HepG2 (cell line): Measurements from ENCODE around the gene FBLIM1. TPM values are rescaled to one million over a fixed set of nuclear protein-coding genes. Genes with fewer than 3 reads are reported as not detected.

ENCODE experiments used
- ARNT ChIP-seq: fragments of 450-650 bp; IDR thresholded peaks from 2 replicates; pipeline ENCODE4 v1.6.1; 2017
- CENPX ChIP-seq: sonication (generic); formaldehyde crosslinking; IDR thresholded peaks from 2 replicates; pipeline ENCODE4 v1.9.0; 2021; ENCODE audit warnings: mild to moderate bottlenecking, missing genetic modification reagents, moderate library complexity
- DNMT1 ChIP-seq: sonication (generic); formaldehyde crosslinking; IDR thresholded peaks from 2 replicates; pipeline ENCODE4 v1.5.1; 2020; ENCODE audit warnings: mild to moderate bottlenecking, missing genetic modification reagents
- FOSL1 ChIP-seq: sonication (generic); formaldehyde crosslinking; IDR thresholded peaks from 2 replicates; pipeline ENCODE4 v1.9.0; 2021; ENCODE audit warnings: missing genetic modification reagents, borderline replicate concordance
- FOXM1 ChIP-seq: sonication (generic); formaldehyde crosslinking; IDR thresholded peaks from 2 replicates; pipeline ENCODE4 v1.5.0; 2020; ENCODE audit warnings: missing genetic modification reagents
- GLI4 ChIP-seq: sonication (generic); formaldehyde crosslinking; IDR thresholded peaks from 2 replicates; pipeline ENCODE4 v1.5.1; 2020; ENCODE audit warnings: missing genetic modification reagents, mild to moderate bottlenecking, moderate library complexity, borderline replicate concordance
- KDM1A ChIP-seq: IDR thresholded peaks from 2 replicates; pipeline ENCODE4 v1.6.1; 2016; ENCODE audit warnings: missing compliant biosample characterization
- MAX ChIP-seq: IDR thresholded peaks from 2 replicates; pipeline ENCODE4 v1.6.1; 2012; ENCODE audit warnings: inconsistent platforms
- MEIS2 ChIP-seq: sonication (generic); formaldehyde crosslinking; IDR thresholded peaks from 2 replicates; pipeline ENCODE4 v1.9.0; 2021; ENCODE audit warnings: mild to moderate bottlenecking, missing genetic modification reagents
- MIXL1 ChIP-seq: IDR thresholded peaks from 2 replicates; pipeline ENCODE4 v1.6.1; 2016
- MTA1 ChIP-seq: sonication (generic); formaldehyde crosslinking; IDR thresholded peaks from 2 replicates; pipeline ENCODE4 v1.4.0; 2020; ENCODE audit warnings: missing genetic modification reagents, mild to moderate bottlenecking, borderline replicate concordance
- MXD4 ChIP-seq: IDR thresholded peaks from 2 replicates; pipeline ENCODE4 v1.6.1; 2016; ENCODE audit warnings: mild to moderate bottlenecking, missing biosample characterization, missing genetic modification reagents
- NFKBIZ ChIP-seq: IDR thresholded peaks from 2 replicates; pipeline ENCODE4 v1.6.1; 2018; ENCODE audit warnings: missing genetic modification reagents, missing compliant biosample characterization
- NFYC ChIP-seq: IDR thresholded peaks from 2 replicates; pipeline ENCODE4 v1.6.1; 2016; ENCODE audit warnings: missing genetic modification reagents, missing compliant biosample characterization
- PBX3 ChIP-seq: sonication (generic); formaldehyde crosslinking; IDR thresholded peaks from 2 replicates; pipeline ENCODE4 v1.8.1; 2023; ENCODE audit warnings: missing genetic modification reagents, inconsistent platforms, borderline replicate concordance
- RXRA ChIP-seq: sonication (generic); formaldehyde crosslinking; IDR thresholded peaks from 2 replicates; pipeline ENCODE4 v1.5.1; 2020; ENCODE audit warnings: missing genetic modification reagents
- TBP ChIP-seq: sonication (generic); formaldehyde crosslinking; IDR thresholded peaks from 2 replicates; pipeline ENCODE4 v1.5.0; 2020; ENCODE audit warnings: missing genetic modification reagents
- TEAD2 ChIP-seq: sonication (generic); formaldehyde crosslinking; IDR thresholded peaks from 2 replicates; pipeline ENCODE4 v1.9.0; 2021; ENCODE audit warnings: missing genetic modification reagents
- THAP7 ChIP-seq: sonication (generic); formaldehyde crosslinking; IDR thresholded peaks from 2 replicates; pipeline ENCODE4 v1.8.1; 2023; ENCODE audit warnings: mild to moderate bottlenecking, missing genetic modification reagents
- ZBTB7A ChIP-seq: sonication (generic); formaldehyde crosslinking; IDR thresholded peaks from 2 replicates; pipeline ENCODE4 v1.8.0; 2022; ENCODE audit warnings: mild to moderate bottlenecking, missing genetic modification reagents
- ZFP82 ChIP-seq: sonication (generic); formaldehyde crosslinking; IDR thresholded peaks from 2 replicates; pipeline ENCODE4 v1.5.1; 2020; ENCODE audit warnings: mild to moderate bottlenecking, missing genetic modification reagents, borderline replicate concordance
- ZNF180 ChIP-seq: sonication (generic); formaldehyde crosslinking; IDR thresholded peaks from 2 replicates; pipeline ENCODE4 v1.4.0; 2020; ENCODE audit warnings: low read depth, missing genetic modification reagents, borderline replicate concordance
- ZNF260 ChIP-seq: sonication (generic); formaldehyde crosslinking; IDR thresholded peaks from 2 replicates; pipeline ENCODE4 v1.4.0; 2020; ENCODE audit warnings: missing genetic modification reagents, low read depth, mild to moderate bottlenecking, borderline replicate concordance
- ZNF274 ChIP-seq: sonication (generic); formaldehyde crosslinking; IDR thresholded peaks from 2 replicates; pipeline ENCODE4 v1.5.1; 2020; ENCODE audit warnings: mild to moderate bottlenecking, missing genetic modification reagents
- ZNF337 ChIP-seq: sonication (generic); formaldehyde crosslinking; IDR thresholded peaks from 2 replicates; pipeline ENCODE4 v1.5.1; 2020; ENCODE audit warnings: missing genetic modification reagents, low read depth, mild to moderate bottlenecking, borderline replicate concordance
- ZNF432 ChIP-seq: sonication (generic); formaldehyde crosslinking; IDR thresholded peaks from 2 replicates; pipeline ENCODE4 v1.5.0; 2020; ENCODE audit warnings: missing genetic modification reagents, mild to moderate bottlenecking, borderline replicate concordance
- ZNF446 ChIP-seq: sonication (generic); formaldehyde crosslinking; IDR thresholded peaks from 2 replicates; pipeline ENCODE4 v1.5.0; 2020; ENCODE audit warnings: mild to moderate bottlenecking, missing genetic modification reagents
- ZNF496 ChIP-seq: sonication (generic); formaldehyde crosslinking; IDR thresholded peaks from 2 replicates; pipeline ENCODE4 v1.8.1; 2023; ENCODE audit warnings: mild to moderate bottlenecking, moderate library complexity, missing genetic modification reagents; ENCODE audit not compliant: insufficient replicate concordance
- ZNF556 ChIP-seq: sonication (generic); formaldehyde crosslinking; IDR thresholded peaks from 2 replicates; pipeline ENCODE4 v1.4.0; 2020; ENCODE audit warnings: mild to moderate bottlenecking, missing genetic modification reagents, borderline replicate concordance
- ZNF788 ChIP-seq: sonication (generic); formaldehyde crosslinking; IDR thresholded peaks from 2 replicates; pipeline ENCODE4 v1.5.0; 2020; ENCODE audit warnings: mild to moderate bottlenecking, missing genetic modification reagents, borderline replicate concordance
- ZSCAN29 ChIP-seq: sonication (generic); formaldehyde crosslinking; conservative IDR thresholded peaks from 2 replicates; pipeline ENCODE4 v1.4.0; 2020; ENCODE audit warnings: mild to moderate bottlenecking, missing genetic modification reagents
- polyA plus RNA-seq, 8 experiments: library from polyadenylated mRNA; depleted of rRNA in 3 of 8; stranded (reverse) in 7 of 8; unstranded in 1 of 8; fragments of >200 nt; fragmentation: Illumina TruSeq in 4 of 8; extraction: Trizol in 4 of 8; gene quantifications; 2 replicates each; pipeline versions ENCODE4 v1.2.1 to v1.2.3, GENCODE V29; 2011 to 2016; ENCODE audit warnings: low read depth in 4 of 8, missing spikeins in 1 of 8, mixed read lengths in 1 of 8; ENCODE audit not compliant: insufficient read depth in 1 of 8
- total RNA-seq, 5 experiments: library from RNA; depleted of rRNA; stranded (reverse); fragments of >200 nt; fragmentation: Illumina TruSeq; extraction: Trizol; gene quantifications; 2 replicates each; pipeline ENCODE4 v1.2.3, GENCODE V29; 2016; ENCODE audit warnings: low read depth in 1 of 5

FBLIM1 gene
- total and polyA plus RNA-seq, 2 of the 13 experiments (the other 11 are each of a cell fraction or from before 2014, with no cell fraction given) = 10.6 to 23.0 TPM

GRCh38 chr1:15834406-15835204 is 76.0 kb downstream of the FBLIM1 start (continued):
- no peak for TF ChIP-seq DNMT1 (CRISPR knock-in tag)
- TF ChIP-seq MXD4 (CRISPR knock-in tag) = peak; percentile 82
- TF ChIP-seq ZNF556 (CRISPR knock-in tag) = peak; percentile 34; the same call in 1 of the 2 replicates
- TF ChIP-seq NFKBIZ (CRISPR knock-in tag) = no peak; the same call in none of the 2 replicates
- TF ChIP-seq ZNF496 (CRISPR knock-in tag) = no peak
- no peak for TF ChIP-seq ZNF260
- TF ChIP-seq RXRA (CRISPR knock-in tag) = 0 out of 2 replicates have a peak, but pooled peaks have one; percentile 46
- no peak for TF ChIP-seq FOSL1 (CRISPR knock-in tag)
- TF ChIP-seq ZSCAN29 (CRISPR knock-in tag) = no peak
- TF ChIP-seq MEIS2 = peak; percentile 86
- no peak for TF ChIP-seq ZNF337 (CRISPR knock-in tag)
- no peak for TF ChIP-seq ZBTB7A
- no peak for TF ChIP-seq PBX3 (CRISPR knock-in tag)
- TF ChIP-seq CENPX (CRISPR knock-in tag) = no peak
- TF ChIP-seq GLI4 (CRISPR knock-in tag) = no peak
- TF ChIP-seq ARNT = no peak
- TF ChIP-seq NFYC (CRISPR knock-in tag) = peak; percentile 0
- TF ChIP-seq ZNF788 = peak; percentile 74; the same call in 1 of the 2 replicates
- TF ChIP-seq ZFP82 = 0 out of 2 replicates have a peak, but pooled peaks have one; percentile 25
- TF ChIP-seq MTA1 (CRISPR knock-in tag) = no peak
- no peak; the same call in 1 of the 2 replicates for TF ChIP-seq KDM1A
- no peak for TF ChIP-seq ZNF432 (CRISPR knock-in tag)
- TF ChIP-seq TEAD2 (CRISPR knock-in tag) = peak; percentile 79
- no peak for TF ChIP-seq MIXL1 (CRISPR knock-in tag)
- peak; percentile 19; the same call in 1 of the 2 replicates for TF ChIP-seq ZNF446 (CRISPR knock-in tag)
- TF ChIP-seq THAP7 = 0 out of 2 replicates have a peak, but pooled peaks have one; percentile 31
- TF ChIP-seq ZNF274 (CRISPR knock-in tag) = peak; percentile 86
- 0 out of 2 replicates have a peak, but pooled peaks have one; percentile 40 for TF ChIP-seq FOXM1
- TF ChIP-seq TBP (CRISPR knock-in tag) = no peak
- peak; percentile 94 for TF ChIP-seq MAX
- peak; percentile 79; the same call in 1 of the 2 replicates for TF ChIP-seq ZNF180
